ES-I3 (cell line): Measurements from ENCODE around the gene WWP2.
"Not testable (repeated sequence)": the region's sequence is repeated elsewhere in the genome, so short reads cannot be mapped to it uniquely, and the experiment has no call there.

Experiments used
- H3K36me3 ChIP-seq: 2 replicates; pipeline ENCODE4 v1.6.1; 2013; ENCODE audit warnings: mild to moderate bottlenecking, low read length, control low read depth, moderate library complexity; ENCODE audit not compliant: insufficient read depth
- H3K4me1 ChIP-seq: 2 replicates; pipeline ENCODE4 v1.6.1; 2013; ENCODE audit warnings: mild to moderate bottlenecking, control low read depth, low read length; ENCODE audit not compliant: insufficient read depth
- H3K9ac ChIP-seq: 2 replicates; pipeline ENCODE4 v1.6.1; 2013; ENCODE audit warnings: low read depth, mild to moderate bottlenecking, low read length, moderate library complexity
- H3K9me3 ChIP-seq: 2 replicates; pipeline ENCODE4 v1.6.1; 2013; ENCODE audit warnings: mild to moderate bottlenecking, low read length, moderate library complexity; ENCODE audit not compliant: control insufficient read depth, insufficient read depth

WWP2 gene

GRCh38 chr16:69731280-69731679, 30.9 kb upstream of the WWP2 start:
- H3K36me3 ChIP-seq, H3K4me1 ChIP-seq, H3K9me3 ChIP-seq, H3K9ac ChIP-seq: not testable (repeated sequence)

GRCh38 chr16:69732101-69732500, 30.0 kb upstream of the WWP2 start:
- Histone ChIP-seq H3K9me3 (no peaks in the 10 kb centered on the region), H3K9ac (no peak overlapping the region), H3K4me1 (0 out of 2 replicates have a peak, but pooled peaks cover 3% of the 10 kb centered on the region), H3K36me3 (no peaks in the 10 kb centered on the region)

GRCh38 chr16:69741519-69741918, 20.6 kb upstream of the WWP2 start:
- Histone ChIP-seq H3K9ac (no peak overlapping the region), H3K4me1 (no peaks in the 10 kb centered on the region), H3K9me3 (no peaks in the 10 kb centered on the region), H3K36me3 (peaks cover 40% of the 10 kb centered on the region)

- Histone ChIP-seq H3K36me3 (peaks cover 40% of the 10 kb centered on the region), H3K9ac (no peak overlapping the region), H3K4me1 (no peaks in the 10 kb centered on the region), H3K9me3 (no peaks in the 10 kb centered on the region)
These were observed 19.9 kb upstream of the WWP2 start for GRCh38 chr16:69741951-69742904.

- Histone ChIP-seq H3K36me3 (peaks cover 52% of the 10 kb centered on the region), H3K9ac (no peak overlapping the region), H3K4me1 (no peaks in the 10 kb centered on the region), H3K9me3 (no peaks in the 10 kb centered on the region)
These were observed 17.5 kb upstream of the WWP2 start for GRCh38 chr16:69744363-69745231.

GRCh38 chr16:69745232-69745612, 16.9 kb upstream of the WWP2 start:
- Histone ChIP-seq H3K9ac (no peak overlapping the region), H3K36me3 (peaks cover 54% of the 10 kb centered on the region), H3K4me1 (no peaks in the 10 kb centered on the region), H3K9me3 (no peaks in the 10 kb centered on the region)

- Histone ChIP-seq H3K4me1 (no peaks in the 10 kb centered on the region), H3K9me3 (no peaks in the 10 kb centered on the region), H3K36me3 (peaks cover 57% of the 10 kb centered on the region), H3K9ac (no peak overlapping the region)
These were observed 16.2 kb upstream of the WWP2 start for GRCh38 chr16:69745959-69746358.

- Histone ChIP-seq H3K4me1 (no peaks in the 10 kb centered on the region), H3K9ac (no peak overlapping the region), H3K36me3 (peaks cover 57% of the 10 kb centered on the region), H3K9me3 (no peaks in the 10 kb centered on the region)
These were observed 15.0 kb upstream of the WWP2 start for GRCh38 chr16:69747115-69747514.

- Histone ChIP-seq H3K9ac (no peak overlapping the region), H3K36me3 (peaks cover 53% of the 10 kb centered on the region), H3K9me3 (no peaks in the 10 kb centered on the region), H3K4me1 (no peaks in the 10 kb centered on the region)
These were observed 13.3 kb upstream of the WWP2 start for GRCh38 chr16:69748694-69749345.

- H3K36me3 ChIP-seq: peaks cover 23% of the 10 kb centered on the region
- H3K9ac ChIP-seq: peak overlapping the region; percentile 92
- no peaks in the 10 kb centered on the region for H3K4me1 ChIP-seq
- H3K9me3 ChIP-seq: no peaks in the 10 kb centered on the region
These were observed 8.0 kb upstream of the WWP2 start for GRCh38 chr16:69754143-69754468.

GRCh38 chr16:69754469-69755310, 7.4 kb upstream of the WWP2 start, which contains the start of gene NOB1:
Gene NOB1 (minus strand): TSS chr16:69754926. CDS start chr16:69754910, 16 bp downstream.
- Histone ChIP-seq H3K36me3 (peaks cover 19% of the 10 kb centered on the region), H3K9me3 (no peaks in the 10 kb centered on the region), H3K4me1 (no peaks in the 10 kb centered on the region), H3K9ac (peak within 1 kb of the TSS; percentile 92)

GRCh38 chr16:69756705-69757104, 5.4 kb upstream of the WWP2 start:
- Histone ChIP-seq H3K4me1 (no peaks in the 10 kb centered on the region), H3K9me3 (no peaks in the 10 kb centered on the region), H3K9ac (no peak overlapping the region), H3K36me3 (peaks cover 5% of the 10 kb centered on the region)

- H3K4me1 ChIP-seq, H3K9ac ChIP-seq, H3K9me3 ChIP-seq, H3K36me3 ChIP-seq: not testable (repeated sequence)
These were observed 4.8 kb upstream of the WWP2 start for GRCh38 chr16:69757375-69757774.
